ENCODE measurements around the gene GRHL3.

DNA sequence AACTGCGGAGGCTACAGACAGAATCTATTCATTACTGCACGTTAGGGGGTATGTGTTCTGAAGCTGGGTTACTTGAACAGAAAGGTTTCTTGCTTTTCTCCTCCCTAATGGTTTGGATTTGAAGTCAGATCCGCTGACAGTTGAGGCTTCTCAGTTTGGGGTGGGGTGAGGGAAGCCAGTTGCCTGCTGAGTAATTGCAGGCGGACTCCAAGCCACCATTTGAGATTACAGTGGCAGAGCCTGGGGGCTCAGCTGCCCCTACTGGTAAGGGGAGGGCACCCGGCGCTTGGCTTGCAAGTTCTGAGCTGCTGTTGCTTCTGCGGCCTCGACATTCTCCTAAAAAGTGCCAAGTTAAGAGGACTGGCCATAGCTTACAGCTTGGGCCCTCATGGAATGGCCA lies 2.0 kb downstream of the GRHL3 start:
- TF ChIP-seq, protein P1, sequence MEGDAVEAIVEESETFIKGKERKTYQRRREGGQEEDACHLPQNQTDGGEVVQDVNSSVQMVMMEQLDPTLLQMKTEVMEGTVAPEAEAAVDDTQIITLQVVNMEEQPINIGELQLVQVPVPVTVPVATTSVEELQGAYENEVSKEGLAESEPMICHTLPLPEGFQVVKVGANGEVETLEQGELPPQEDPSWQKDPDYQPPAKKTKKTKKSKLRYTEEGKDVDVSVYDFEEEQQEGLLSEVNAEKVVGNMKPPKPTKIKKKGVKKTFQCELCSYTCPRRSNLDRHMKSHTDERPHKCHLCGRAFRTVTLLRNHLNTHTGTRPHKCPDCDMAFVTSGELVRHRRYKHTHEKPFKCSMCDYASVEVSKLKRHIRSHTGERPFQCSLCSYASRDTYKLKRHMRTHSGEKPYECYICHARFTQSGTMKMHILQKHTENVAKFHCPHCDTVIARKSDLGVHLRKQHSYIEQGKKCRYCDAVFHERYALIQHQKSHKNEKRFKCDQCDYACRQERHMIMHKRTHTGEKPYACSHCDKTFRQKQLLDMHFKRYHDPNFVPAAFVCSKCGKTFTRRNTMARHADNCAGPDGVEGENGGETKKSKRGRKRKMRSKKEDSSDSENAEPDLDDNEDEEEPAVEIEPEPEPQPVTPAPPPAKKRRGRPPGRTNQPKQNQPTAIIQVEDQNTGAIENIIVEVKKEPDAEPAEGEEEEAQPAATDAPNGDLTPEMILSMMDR (IDR thresholded peaks at IDR 0.05) = no peak
- TF ChIP-seq POLR2A (IDR thresholded peaks at IDR 0.05) = no peak
